ENCODE measurements around the gene ARL4A.

DNA sequence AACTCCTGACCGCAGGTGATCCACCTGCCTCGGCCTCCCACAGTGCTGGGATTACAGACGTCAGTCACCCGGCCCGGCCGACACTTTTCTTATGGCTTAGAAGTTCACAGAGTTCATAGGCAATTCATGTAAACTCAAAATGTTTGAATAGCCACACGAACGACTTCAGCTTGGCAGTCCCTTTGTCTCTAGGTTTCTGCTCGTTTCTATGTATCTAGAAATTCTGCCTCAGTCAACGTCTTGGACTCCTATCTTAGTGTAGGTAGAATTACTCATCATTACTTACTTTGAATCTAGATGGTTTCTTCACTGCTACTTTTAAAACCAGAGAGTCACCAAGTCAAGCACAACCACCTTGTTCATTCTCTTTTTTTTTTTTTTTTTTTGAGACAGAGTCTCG, 23.7 kb downstream of the ARL4A start:
- TF ChIP-seq YY1 (IDR thresholded peaks at IDR 0.05; ENCODE audit: low read depth, low read length) = no peak
- TF ChIP-seq, protein P1, sequence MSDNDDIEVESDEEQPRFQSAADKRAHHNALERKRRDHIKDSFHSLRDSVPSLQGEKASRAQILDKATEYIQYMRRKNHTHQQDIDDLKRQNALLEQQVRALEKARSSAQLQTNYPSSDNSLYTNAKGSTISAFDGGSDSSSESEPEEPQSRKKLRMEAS (IDR thresholded peaks at IDR 0.05; ENCODE audit: low read depth, low read length) = no peak
- TF ChIP-seq, protein P2, sequence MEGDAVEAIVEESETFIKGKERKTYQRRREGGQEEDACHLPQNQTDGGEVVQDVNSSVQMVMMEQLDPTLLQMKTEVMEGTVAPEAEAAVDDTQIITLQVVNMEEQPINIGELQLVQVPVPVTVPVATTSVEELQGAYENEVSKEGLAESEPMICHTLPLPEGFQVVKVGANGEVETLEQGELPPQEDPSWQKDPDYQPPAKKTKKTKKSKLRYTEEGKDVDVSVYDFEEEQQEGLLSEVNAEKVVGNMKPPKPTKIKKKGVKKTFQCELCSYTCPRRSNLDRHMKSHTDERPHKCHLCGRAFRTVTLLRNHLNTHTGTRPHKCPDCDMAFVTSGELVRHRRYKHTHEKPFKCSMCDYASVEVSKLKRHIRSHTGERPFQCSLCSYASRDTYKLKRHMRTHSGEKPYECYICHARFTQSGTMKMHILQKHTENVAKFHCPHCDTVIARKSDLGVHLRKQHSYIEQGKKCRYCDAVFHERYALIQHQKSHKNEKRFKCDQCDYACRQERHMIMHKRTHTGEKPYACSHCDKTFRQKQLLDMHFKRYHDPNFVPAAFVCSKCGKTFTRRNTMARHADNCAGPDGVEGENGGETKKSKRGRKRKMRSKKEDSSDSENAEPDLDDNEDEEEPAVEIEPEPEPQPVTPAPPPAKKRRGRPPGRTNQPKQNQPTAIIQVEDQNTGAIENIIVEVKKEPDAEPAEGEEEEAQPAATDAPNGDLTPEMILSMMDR (IDR thresholded peaks at IDR 0.05 in 2 of 3, conservative IDR thresholded peaks at IDR 0.05 in 1 of 3; ENCODE audit: control insufficient read depth in 2 of 3, extremely low read depth in 1 of 3, insufficient read depth in 1 of 3, low read depth in 3 of 3, low read length in 3 of 3) = no peak
- TF ChIP-seq, protein P3, sequence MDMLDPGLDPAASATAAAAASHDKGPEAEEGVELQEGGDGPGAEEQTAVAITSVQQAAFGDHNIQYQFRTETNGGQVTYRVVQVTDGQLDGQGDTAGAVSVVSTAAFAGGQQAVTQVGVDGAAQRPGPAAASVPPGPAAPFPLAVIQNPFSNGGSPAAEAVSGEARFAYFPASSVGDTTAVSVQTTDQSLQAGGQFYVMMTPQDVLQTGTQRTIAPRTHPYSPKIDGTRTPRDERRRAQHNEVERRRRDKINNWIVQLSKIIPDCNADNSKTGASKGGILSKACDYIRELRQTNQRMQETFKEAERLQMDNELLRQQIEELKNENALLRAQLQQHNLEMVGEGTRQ (IDR thresholded peaks at IDR 0.05; ENCODE audit: borderline replicate concordance, low read depth, low read length) = no peak
